IPS-NIHi7 (cell line): ENCODE results near the gene CLCN1.
"Not testable (repeated sequence)": the region's sequence is repeated elsewhere in the genome, so short reads cannot be mapped to it uniquely, and the experiment has no call there.

Source experiments
- DNase-seq: peaks from one replicate; pipeline ENCODE4 v3.0.0; 2012; ENCODE audit warnings: mixed read lengths; ENCODE audit errors: extremely low spot score

The CLCN1 gene

GRCh38 chr7:143315776-143316175, at the start of gene CLCN1:
Gene CLCN1, plus strand, starts transcription at chr7:143316111. Its CDS starts 102 bp downstream, at chr7:143316213.
- no peak for DNase-seq

GRCh38 chr7:143269251-143269650, 46.7 kb upstream of the CLCN1 start:
- no peak for DNase-seq

GRCh38 chr7:143271240-143271639, 44.7 kb upstream of the CLCN1 start:
- DNase-seq = no peak

- no peak for DNase-seq
These were observed 43.0 kb upstream of the CLCN1 start for GRCh38 chr7:143272871-143273270.

GRCh38 chr7:143279186-143280098, 36.5 kb upstream of the CLCN1 start:
- DNase-seq = no peak

GRCh38 chr7:143280160-143280559, 35.8 kb upstream of the CLCN1 start:
- no peak for DNase-seq

GRCh38 chr7:143280566-143280965, 35.3 kb upstream of the CLCN1 start:
- no peak for DNase-seq

- no peak for DNase-seq
These were observed 34.4 kb upstream of the CLCN1 start for GRCh38 chr7:143281529-143281928.

GRCh38 chr7:143282124-143282523, 33.8 kb upstream of the CLCN1 start:
- DNase-seq = no peak

GRCh38 chr7:143283381-143283780, 32.5 kb upstream of the CLCN1 start:
- peak; percentile 23 for DNase-seq

- peak; percentile 82 for DNase-seq
These were observed 31.1 kb upstream of the CLCN1 start, which contains the start of gene TMEM139 for GRCh38 chr7:143284591-143285469. Gene TMEM139, plus strand, starts transcription at chr7:143284958. Its CDS starts 1,000 bp downstream, at chr7:143285958.

- no peak for DNase-seq
These were observed 30.5 kb upstream of the CLCN1 start for GRCh38 chr7:143285470-143285778.

- DNase-seq = no peak
These were observed 29.9 kb upstream of the CLCN1 start for GRCh38 chr7:143285806-143286521.

GRCh38 chr7:143286522-143286890, 29.4 kb upstream of the CLCN1 start:
- DNase-seq = no peak

GRCh38 chr7:143287339-143287934, 28.5 kb upstream of the CLCN1 start:
- no peak for DNase-seq

GRCh38 chr7:143287935-143288826, 27.7 kb upstream of the CLCN1 start, which contains the start of gene CASP2:
Gene CASP2, plus strand, starts transcription at chr7:143288351. Its CDS starts 105 bp downstream, at chr7:143288456.
- peak; percentile 100 for DNase-seq

GRCh38 chr7:143288836-143289235, 27.1 kb upstream of the CLCN1 start:
- DNase-seq = peak; percentile 31

GRCh38 chr7:143289421-143289820, 26.5 kb upstream of the CLCN1 start:
- no peak for DNase-seq

- not testable (repeated sequence) for DNase-seq
These were observed 26.0 kb upstream of the CLCN1 start for GRCh38 chr7:143289888-143290287.

GRCh38 chr7:143290293-143290692, 25.6 kb upstream of the CLCN1 start:
- no peak for DNase-seq
